ENCODE data around the gene EGLN2.

GRCh38 chr19:40759352-40759751 lies 39.6 kb upstream of the EGLN2 start:
- no peak for TF ChIP-seq CTCF (IDR thresholded peaks at IDR 0.05)
- TF ChIP-seq POLR2A (IDR thresholded peaks at IDR 0.05): no peak

All from body of pancreas (tissue), 4 donors.